Liver (tissue), 9 donors: ENCODE measurements around the gene CD82. TPM values are rescaled to one million over a fixed set of nuclear protein-coding genes. Genes with fewer than 3 reads are reported as not detected.
A peak's percentile ranks its signal among the peaks of the same experiment; 100 is the strongest.

Source experiments
- DNase-seq: peaks from one replicate; pipeline ENCODE4 v3.0.0-alpha.2; 2017; ENCODE audit warnings: low spot score
- H3K27ac ChIP-seq, 2 donors: one replicate each; pipeline ENCODE4 v1.7.0; 2013; ENCODE audit warnings: inconsistent platforms in 2 of 2, low read length in 2 of 2, control low read depth in 1 of 2, low read depth in 1 of 2, mild to moderate bottlenecking in 1 of 2
- H3K27me3 ChIP-seq, 4 donors: one replicate each; pipeline versions ENCODE4 v1.6.1 to v1.7.0; 2013; ENCODE audit warnings: low read length in 3 of 4, inconsistent platforms in 1 of 4, mild to moderate bottlenecking in 1 of 4, moderate library complexity in 1 of 4; ENCODE audit not compliant: control insufficient read depth in 4 of 4, insufficient read depth in 4 of 4
- H3K36me3 ChIP-seq, 4 donors: one replicate each; pipeline versions ENCODE4 v1.6.1 to v1.7.0; 2013; ENCODE audit warnings: low read length in 3 of 4, mild to moderate bottlenecking in 3 of 4, low read depth in 1 of 4, moderate library complexity in 1 of 4; ENCODE audit not compliant: control insufficient read depth in 4 of 4, insufficient read depth in 3 of 4
- H3K4me1 ChIP-seq, 4 donors: one replicate each; pipeline versions ENCODE4 v1.6.1 to v1.7.0; 2013; ENCODE audit warnings: low read length in 3 of 4, mild to moderate bottlenecking in 3 of 4, moderate library complexity in 1 of 4; ENCODE audit not compliant: control insufficient read depth in 4 of 4, insufficient read depth in 4 of 4
- H3K4me3 ChIP-seq, 3 donors: one replicate each; pipeline versions ENCODE4 v1.6.1 to v1.7.0; 2013; ENCODE audit warnings: low read length in 3 of 3, control low read depth in 1 of 3, low read depth in 1 of 3, mild to moderate bottlenecking in 1 of 3
- H3K9ac ChIP-seq, 2 donors: one replicate each; pipeline ENCODE4 v1.7.0; 2013; ENCODE audit warnings: low read length in 2 of 2, mild to moderate bottlenecking in 2 of 2, moderate library complexity in 2 of 2, control low read depth in 1 of 2, low read depth in 1 of 2
- H3K9me3 ChIP-seq, 4 donors: one replicate each; pipeline versions ENCODE4 v1.6.1 to v1.7.0; 2013; ENCODE audit warnings: low read length in 3 of 4; ENCODE audit not compliant: control insufficient read depth in 4 of 4
- ATF3 ChIP-seq: IDR thresholded peaks from 2 replicates; pipeline ENCODE4 v1.6.1; 2016; ENCODE audit warnings: antibody characterized with exemption
- CTCF ChIP-seq: fragments of 150-350 bp; IDR thresholded peaks from 2 replicates; pipeline ENCODE4 v1.5.1; 2017; ENCODE audit warnings: improper control_type of control experiment, low read depth, low read length; ENCODE audit not compliant: missing input control
- FOXA1 ChIP-seq: IDR thresholded peaks from 2 replicates; pipeline ENCODE4 v1.6.1; 2016; ENCODE audit warnings: antibody characterized with exemption
- FOXA2 ChIP-seq: IDR thresholded peaks from 2 replicates; pipeline ENCODE4 v1.6.1; 2016; ENCODE audit warnings: antibody characterized with exemption
- HNF4A ChIP-seq, 2 donors: conservative IDR thresholded peaks; 2 replicates each; pipeline ENCODE4 v1.6.1; 2016; ENCODE audit warnings: antibody characterized with exemption in 2 of 2, mild to moderate bottlenecking in 2 of 2
- HNF4G ChIP-seq: IDR thresholded peaks from 2 replicates; pipeline ENCODE4 v1.6.1; 2016; ENCODE audit warnings: antibody characterized with exemption
- JUND ChIP-seq, 2 donors: IDR thresholded peaks; 2 replicates each; pipeline ENCODE4 v1.6.1; 2016; ENCODE audit warnings: antibody characterized with exemption in 2 of 2
- RAD21 ChIP-seq, 2 donors: IDR thresholded peaks; 2 replicates each; pipeline ENCODE4 v1.6.1; 2016; ENCODE audit warnings: antibody characterized with exemption in 2 of 2, mild to moderate bottlenecking in 2 of 2
- REST ChIP-seq: IDR thresholded peaks from 2 replicates; pipeline ENCODE4 v1.6.1; 2016; ENCODE audit warnings: antibody characterized with exemption, mild to moderate bottlenecking
- SP1 ChIP-seq: IDR thresholded peaks from 2 replicates; pipeline ENCODE4 v1.6.1; 2018; ENCODE audit warnings: antibody characterized with exemption, mild to moderate bottlenecking
- YY1 ChIP-seq: IDR thresholded peaks from 2 replicates; pipeline ENCODE4 v1.6.1; 2016; ENCODE audit warnings: antibody characterized with exemption, mild to moderate bottlenecking
- ZBTB33 ChIP-seq: IDR thresholded peaks from 2 replicates; pipeline ENCODE4 v1.6.1; 2016; ENCODE audit warnings: antibody characterized with exemption
- WGBS: extraction: QIAGEN DNeasy Blood & Tissue Kit; methylation state at CpG from one replicate; pipeline ENCODE4 v1.1.7; 2013; 5-methylcytosine and 5-hydroxymethylcytosine counted together
- polyA plus RNA-seq, 2 donors: library from polyadenylated mRNA; stranded (reverse) in 1 of 2; unstranded in 1 of 2; fragments of 200-250 nt in 1 of 2; fragments of >200 nt in 1 of 2; fragmentation: Nextera tagmentation in 1 of 2; extraction: Ambion mirVana in 1 of 2; gene quantifications; one replicate each; pipeline versions ENCODE4 v1.2.1 to v1.2.3, GENCODE V29; 2013 to 2015
- total RNA-seq, 2 donors: library from RNA; depleted of rRNA; stranded (reverse); fragments of >200 nt; gene quantifications; one replicate each; pipeline ENCODE4 v1.2.3, GENCODE V29; 2014
- donor health status: healthy.
- donor health status: healthy.
- donor health status: healthy.
- donor health status: healthy.
- donor health status: healthy.

CD82 gene
- total and polyA plus RNA-seq, 4 donors: 27.4 to 82.6 (median 47.8) TPM

- no peak overlapping the region for H3K9ac ChIP-seq
- H3K27me3 ChIP-seq: no peaks in the 10 kb centered on the region
- WGBS: 83% methylated on average over 6 of the region's 6 CpGs
- no peaks in the 10 kb centered on the region for H3K36me3 ChIP-seq
- H3K4me1 ChIP-seq: peaks cover 5 to 17% (median 11%) of the 10 kb centered on the region in 4 donors
- H3K27ac ChIP-seq: no peak overlapping the region
- no peak for TF ChIP-seq HNF4A (conservative IDR thresholded peaks at IDR 0.05)
- TF ChIP-seq YY1: no peak
- TF ChIP-seq RAD21 (IDR thresholded peaks at IDR 0.05): no peak
- peak; percentile 32 for DNase-seq
- no peak overlapping the region for H3K4me3 ChIP-seq
- H3K9me3 ChIP-seq: no peaks in the 10 kb centered on the region
These were observed 66.4 kb downstream of the CD82 start for GRCh38 chr11:44631831-44632230.

- TF ChIP-seq RAD21 (IDR thresholded peaks at IDR 0.05) (peak; percentile 11 to 49), ZBTB33 (no peak), YY1 (no peak), FOXA2 (no peak), REST (no peak), CTCF (peak; percentile 23)
- Histone ChIP-seq H3K36me3 (no peaks in the 10 kb centered on the region), H3K9ac (no peak overlapping the region), H3K4me3 (no peak overlapping the region), H3K9me3 (no peaks in the 10 kb centered on the region), H3K4me1 (peaks cover 5 to 15% (median 10%) of the 10 kb centered on the region in 4 donors), H3K27me3 (no peaks in the 10 kb centered on the region), H3K27ac (no peak overlapping the region)
- WGBS: 58% methylated on average over 10 of the region's 10 CpGs
- peak; percentile 44 for DNase-seq
These were observed 67.1 kb downstream of the CD82 start for GRCh38 chr11:44632466-44633123.

- peak; percentile 30 for DNase-seq
- H3K4me1 ChIP-seq: peaks cover 0 to 7% (median 2%) of the 10 kb centered on the region in 4 donors
- H3K27me3 ChIP-seq: no peaks in the 10 kb centered on the region
- H3K36me3 ChIP-seq: no peaks in the 10 kb centered on the region
- no peak overlapping the region for H3K4me3 ChIP-seq
- no peak overlapping the region for H3K9ac ChIP-seq
- no peak overlapping the region for H3K27ac ChIP-seq
- H3K9me3 ChIP-seq: no peaks in the 10 kb centered on the region
- no peak for TF ChIP-seq ATF3
- no peak for TF ChIP-seq FOXA1
- no peak for TF ChIP-seq RAD21 (IDR thresholded peaks at IDR 0.05)
- no peak for TF ChIP-seq SP1
- TF ChIP-seq HNF4G: no peak
- no peak for TF ChIP-seq CTCF
- TF ChIP-seq JUND (IDR thresholded peaks at IDR 0.05): no peak
- TF ChIP-seq HNF4A (conservative IDR thresholded peaks at IDR 0.05): no peak
- WGBS: 63% methylated on average over 6 of the region's 6 CpGs
These were observed 68.2 kb downstream of the CD82 start for GRCh38 chr11:44633641-44634040.
